ENCODE measurements around the gene FAT1.

The FAT1 gene

DNA sequence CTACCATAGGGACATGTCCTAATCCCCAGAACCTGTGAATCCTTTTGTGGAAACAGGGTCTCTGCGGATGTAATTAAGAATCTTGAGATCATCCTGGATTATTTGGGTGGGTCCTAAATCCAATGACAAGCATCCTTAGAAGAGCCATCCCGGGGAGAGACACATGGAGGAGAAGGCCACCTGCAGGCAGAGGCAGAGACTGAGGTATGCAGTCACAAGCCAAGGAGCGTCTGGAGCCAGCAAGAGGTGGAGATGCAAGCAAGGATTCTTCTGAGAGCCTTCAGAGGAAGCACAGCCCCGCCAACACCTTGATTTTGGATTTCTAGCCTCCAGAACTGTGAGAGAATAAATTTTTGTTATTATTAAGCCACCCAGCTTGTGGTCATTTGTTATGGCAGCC lies 13.8 kb upstream of the FAT1 start:
- TF ChIP-seq, protein P1, sequence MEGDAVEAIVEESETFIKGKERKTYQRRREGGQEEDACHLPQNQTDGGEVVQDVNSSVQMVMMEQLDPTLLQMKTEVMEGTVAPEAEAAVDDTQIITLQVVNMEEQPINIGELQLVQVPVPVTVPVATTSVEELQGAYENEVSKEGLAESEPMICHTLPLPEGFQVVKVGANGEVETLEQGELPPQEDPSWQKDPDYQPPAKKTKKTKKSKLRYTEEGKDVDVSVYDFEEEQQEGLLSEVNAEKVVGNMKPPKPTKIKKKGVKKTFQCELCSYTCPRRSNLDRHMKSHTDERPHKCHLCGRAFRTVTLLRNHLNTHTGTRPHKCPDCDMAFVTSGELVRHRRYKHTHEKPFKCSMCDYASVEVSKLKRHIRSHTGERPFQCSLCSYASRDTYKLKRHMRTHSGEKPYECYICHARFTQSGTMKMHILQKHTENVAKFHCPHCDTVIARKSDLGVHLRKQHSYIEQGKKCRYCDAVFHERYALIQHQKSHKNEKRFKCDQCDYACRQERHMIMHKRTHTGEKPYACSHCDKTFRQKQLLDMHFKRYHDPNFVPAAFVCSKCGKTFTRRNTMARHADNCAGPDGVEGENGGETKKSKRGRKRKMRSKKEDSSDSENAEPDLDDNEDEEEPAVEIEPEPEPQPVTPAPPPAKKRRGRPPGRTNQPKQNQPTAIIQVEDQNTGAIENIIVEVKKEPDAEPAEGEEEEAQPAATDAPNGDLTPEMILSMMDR (conservative IDR thresholded peaks at IDR 0.05; ENCODE audit: low read depth, low read length): no peak
- no peak overlapping the region for H3K4me3 ChIP-seq (ENCODE audit: low read depth, low read length)
- no peak for DNase-seq (ENCODE audit: low read depth)

DNA sequence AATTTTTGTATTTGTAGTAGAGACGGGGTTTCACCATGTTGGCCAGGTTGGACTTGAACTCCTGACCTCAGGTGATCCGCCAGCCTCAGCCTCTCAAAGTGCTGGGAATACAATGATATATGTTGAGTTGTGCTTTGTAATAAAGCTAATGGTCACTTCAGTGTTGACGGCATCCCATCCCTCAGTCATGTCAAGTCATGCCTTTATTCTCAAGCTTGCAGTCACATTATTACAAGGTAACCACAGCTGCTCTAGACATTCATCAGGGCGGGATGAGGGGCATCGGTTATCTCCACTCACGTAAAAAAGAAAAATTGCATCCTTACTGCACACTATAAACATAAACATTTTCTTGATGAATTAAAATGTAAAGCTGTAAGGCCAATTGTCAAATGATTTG lies 12.8 kb upstream of the FAT1 start:
- no peak overlapping the region for H3K4me3 ChIP-seq (ENCODE audit: low read depth, low read length)
- DNase-seq (ENCODE audit: low read depth): no peak
- TF ChIP-seq, protein P1 (conservative IDR thresholded peaks at IDR 0.05; ENCODE audit: low read depth, low read length): no peak

DNA sequence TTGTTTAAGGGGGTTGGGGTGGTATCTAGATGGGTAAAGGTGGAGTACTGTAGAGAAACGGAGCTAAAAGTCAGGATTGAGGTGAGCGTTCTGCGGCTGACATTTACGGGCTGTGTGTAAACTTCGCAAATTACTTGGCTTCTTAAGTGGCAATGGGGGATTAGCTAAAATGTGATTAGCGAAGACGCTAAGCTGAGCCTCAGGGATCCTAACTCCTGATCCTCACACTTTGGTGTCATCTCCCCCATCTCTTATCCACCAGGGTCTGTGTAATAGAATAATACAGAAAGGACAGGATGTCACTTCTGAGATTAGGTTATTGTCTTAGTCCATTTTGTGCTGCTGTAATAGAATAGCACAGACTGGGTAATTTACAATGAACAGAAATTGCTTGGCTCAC lies 10.6 kb upstream of the FAT1 start:
- TF ChIP-seq, protein P1 (conservative IDR thresholded peaks at IDR 0.05; ENCODE audit: low read depth, low read length): no peak
- H3K4me3 ChIP-seq (ENCODE audit: low read depth, low read length): no peak overlapping the region
- DNase-seq (ENCODE audit: low read depth): no peak

DNA sequence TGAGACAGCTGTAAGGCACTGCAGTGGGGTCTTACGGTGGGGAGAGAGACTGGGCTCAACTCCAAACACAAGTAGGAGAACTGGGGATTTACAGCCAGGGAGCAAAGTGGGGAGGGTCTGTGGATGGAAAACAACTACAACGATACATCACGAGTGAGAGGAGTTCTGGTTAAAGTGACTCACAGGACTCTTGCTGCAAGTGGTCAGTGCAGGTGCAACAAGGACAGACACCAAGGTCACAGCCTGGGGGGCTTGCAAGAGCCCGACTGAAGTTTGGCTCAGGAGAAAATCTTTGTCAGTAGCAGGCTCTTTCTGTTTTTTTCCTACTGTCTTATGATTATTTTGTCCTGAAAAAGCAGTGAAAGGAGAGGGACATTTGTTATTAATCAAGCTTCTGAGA lies 10.1 kb upstream of the FAT1 start:
- TF ChIP-seq, protein P1 (conservative IDR thresholded peaks at IDR 0.05; ENCODE audit: low read depth, low read length): no peak
- DNase-seq (ENCODE audit: low read depth): no peak
- no peak overlapping the region for H3K4me3 ChIP-seq (ENCODE audit: low read depth, low read length)

DNA sequence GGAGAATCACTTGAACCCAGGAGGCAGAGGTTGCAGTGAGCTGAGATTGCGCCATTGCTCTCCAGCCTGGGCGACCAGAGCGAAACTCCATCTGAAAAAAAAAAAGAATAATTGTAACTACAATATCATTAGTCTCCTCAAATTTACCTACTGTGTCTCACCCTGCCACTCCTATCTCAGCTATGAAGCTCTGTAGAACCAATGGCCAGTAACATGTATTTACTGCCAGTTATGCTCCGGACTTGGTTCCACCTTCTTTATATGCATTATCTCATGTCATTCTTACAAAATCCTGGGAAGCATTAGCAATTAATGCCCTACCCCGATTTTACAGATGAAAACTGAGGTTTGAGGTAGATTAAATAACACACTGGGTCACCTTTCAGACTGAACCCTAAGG lies 7.0 kb upstream of the FAT1 start:
- no peak overlapping the region for H3K4me3 ChIP-seq (ENCODE audit: low read depth, low read length)
- TF ChIP-seq, protein P1 (conservative IDR thresholded peaks at IDR 0.05; ENCODE audit: low read depth, low read length): no peak

DNA sequence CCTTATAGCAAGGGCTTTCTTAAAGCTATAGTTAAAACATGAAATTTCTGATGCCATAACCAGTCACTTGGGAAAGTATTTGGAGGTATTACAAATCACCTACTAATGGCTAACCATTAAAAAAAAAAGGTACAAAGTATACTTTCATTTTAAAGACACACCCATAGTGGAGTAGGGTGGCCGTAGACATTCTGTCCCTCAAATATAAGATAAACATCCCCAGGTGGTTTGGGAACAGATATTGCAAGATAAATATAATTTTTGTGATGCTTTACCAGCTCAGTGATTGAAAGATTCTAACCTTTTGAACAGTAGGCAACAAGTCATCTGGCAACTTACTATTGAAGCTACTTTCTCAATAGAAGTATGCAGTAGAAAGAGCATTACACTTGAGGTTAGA lies 6.2 kb upstream of the FAT1 start:
- no peak for DNase-seq (ENCODE audit: low read depth)
- TF ChIP-seq, protein P1 (conservative IDR thresholded peaks at IDR 0.05; ENCODE audit: low read depth, low read length): no peak

More for the DNA sequence above, 7.0 kb upstream of the FAT1 start:
- DNase-seq (ENCODE audit: low read depth): no peak

DNA sequence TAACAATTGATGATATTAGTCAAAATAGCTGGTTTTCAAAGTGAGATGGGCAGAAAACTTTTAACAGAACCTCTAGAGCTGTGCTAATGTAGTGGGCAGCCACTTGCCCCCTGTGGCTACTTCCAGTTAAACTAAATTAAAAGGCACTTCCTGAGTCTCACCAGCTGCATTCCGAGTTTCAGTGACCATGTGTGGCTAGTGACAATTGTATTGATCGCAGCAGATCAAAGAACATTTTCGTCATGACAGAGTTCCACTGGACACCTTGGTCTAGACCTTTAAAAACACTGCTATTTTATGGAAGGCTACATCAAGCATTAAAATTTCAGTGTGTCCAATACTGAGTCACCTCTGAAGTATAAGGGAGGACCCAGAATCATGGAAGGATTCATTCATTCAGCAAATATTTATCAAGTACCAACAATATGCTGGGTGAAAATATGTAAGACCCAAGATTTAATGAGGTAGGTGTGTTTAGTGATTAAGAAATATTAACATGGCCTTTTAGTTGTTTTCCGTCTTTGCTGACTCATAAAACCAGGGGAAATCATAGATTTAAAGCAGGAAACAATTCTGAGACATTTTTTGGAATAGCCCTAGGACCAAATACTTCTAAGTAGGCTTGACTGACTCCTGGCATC lies 5.1 kb upstream of the FAT1 start:
- no peak overlapping the region for H3K4me3 ChIP-seq (ENCODE audit: low read depth, low read length)
- DNase-seq (ENCODE audit: low read depth): no peak
- TF ChIP-seq, protein P1 (conservative IDR thresholded peaks at IDR 0.05; ENCODE audit: low read depth, low read length): no peak

More for the DNA sequence above, 6.2 kb upstream of the FAT1 start:
- H3K4me3 ChIP-seq (ENCODE audit: low read depth, low read length): no peak overlapping the region

Measured in choroid plexus epithelial cell (primary cell).